Right hindlimb (tissue), 1 donor: Measurements from ENCODE around the gene WBP2NL.

Experiments
- DNase-seq: peaks from one replicate; pipeline ENCODE4 v3.0.0-alpha.2; 2018

WBP2NL gene

GRCh38 chr22:42074132-42074811 lies 75.7 kb downstream of the WBP2NL start, which contains the start of gene PHETA2:
PHETA2 (plus strand) TSS chr22:42074248; CDS start chr22:42077294, 3,046 bp downstream.
- DNase-seq: peak; percentile 80

GRCh38 chr22:42074846-42075676 lies 76.5 kb downstream of the WBP2NL start:
- no peak for DNase-seq

- DNase-seq: no peak
Observed at GRCh38 chr22:42076764-42077485, 78.3 kb downstream of the WBP2NL start.

GRCh38 chr22:42077486-42078125 lies 79.0 kb downstream of the WBP2NL start:
- no peak for DNase-seq
